ENCODE measurements around the gene CRIP2. TPM values are rescaled to one million over a fixed set of nuclear protein-coding genes. Genes with fewer than 3 reads are reported as not detected.

Gene CRIP2
- total and polyA plus RNA-seq, 2 donors (not counting 3 experiments of a cell fraction or from before 2014, with no cell fraction given) = 322 to 954 TPM

GRCh38 chr14:105527826-105528585 lies 53.4 kb downstream of the CRIP2 start:
- intact Hi-C loops (cut with micrococcal nuclease) (loop anchor here (1.0 kb wide), 3 partner anchors 37 to 157 kb away; partner anchors contain the start of gene TEDC1), dilution Hi-C loops (cut with MboI; ENCODE audit: extremely low pct_ligation_motif_present, low sequenced_read_pairs) (no loop called here)
- H4K20me1 ChIP-seq (replicated peaks; ENCODE audit: control insufficient read depth, extremely low read depth, insufficient read depth, low read length) = no peaks in the 10 kb centered on the region
- peaks cover 17% of the 10 kb centered on the region for H3K4me1 ChIP-seq (ENCODE audit: control insufficient read depth, extremely low read depth, insufficient read depth, low read length)
- ChIA-PET CTCF (interaction anchor here (0.7 to 2.7 kb wide), 15 partner anchors 9 to 440 kb away, joined by 3 to 35 read pairs (median 4); partner anchors contain the start of gene TEDC1), POLR2A (no interaction called here)
- no peaks in the 10 kb centered on the region for H3K9me3 ChIP-seq (replicated peaks; ENCODE audit: control insufficient read depth, insufficient read depth, low read length)
- H3K79me2 ChIP-seq (ENCODE audit: control insufficient read depth, insufficient read depth, low read length) = no peaks in the 10 kb centered on the region
- TF ChIP-seq GATA2 (IDR thresholded peaks at IDR 0.05; ENCODE audit: insufficient read depth, insufficient read length, low read depth, low read length) (no peak), POLR2A (IDR thresholded peaks at IDR 0.05; ENCODE audit: low read depth, low read length) (peak; percentile 46), POLR2AphosphoS5 (IDR thresholded peaks at IDR 0.05; ENCODE audit: insufficient read depth, low read depth, low read length) (peak; percentile 59), JUN (IDR thresholded peaks at IDR 0.05; ENCODE audit: borderline replicate concordance, insufficient read depth, insufficient read length, low read depth) (no peak), FOS (IDR thresholded peaks at IDR 0.05; ENCODE audit: borderline replicate concordance, insufficient read depth, low read length) (no peak), CTCF (IDR thresholded peaks at IDR 0.05; ENCODE audit: extremely low read depth in 1 of 2, insufficient read depth in 1 of 2, low read depth in 1 of 2, low read length in 2 of 2) (peak; percentile 68 to 91), MAX (IDR thresholded peaks at IDR 0.05; ENCODE audit: insufficient read depth, insufficient read length) (peak; percentile 16)
- H2AFZ ChIP-seq (ENCODE audit: low read depth, low read length) = peak overlapping the region; percentile 74
- BruUV-seq (replicated peaks) = no TSS peak
- H3K27me3 ChIP-seq (ENCODE audit: control insufficient read depth in 2 of 2, insufficient read depth in 2 of 2, low read length in 2 of 2) = peaks cover 6 to 7% of the 10 kb centered on the region in 2 experiments
- H3K9ac ChIP-seq (replicated peaks; ENCODE audit: extremely low read depth, insufficient read depth, low read length) = peak overlapping the region; percentile 60
- H3K27ac ChIP-seq (ENCODE audit: insufficient read depth, low read depth, low read length) = no peak overlapping the region
- peak; percentile 61 for DNase-seq (ENCODE audit: low read depth, low spot score)
- H3K9me1 ChIP-seq (replicated peaks; ENCODE audit: control insufficient read depth, extremely low read depth, insufficient read depth, low read length) = no peaks in the 10 kb centered on the region
- H3K4me2 ChIP-seq (ENCODE audit: insufficient read depth, low read length) = peak overlapping the region; percentile 34
- no peaks in the 10 kb centered on the region for H3K36me3 ChIP-seq (ENCODE audit: control insufficient read depth in 2 of 2, extremely low read depth in 1 of 2, insufficient read depth in 2 of 2, low read length in 2 of 2)
- H3K4me3 ChIP-seq (replicated peaks in 1 of 3; ENCODE audit: insufficient read depth in 1 of 3, low read depth in 1 of 3, low read length in 3 of 3) = peak overlapping the region; percentile 26 to 63 (median 49)
- peak; percentile 69 for FAIRE-seq

All from endothelial cell of umbilical vein (primary cell).